NCI-H2171 treated with DMSO at 0.1 percent for 48 hours (cell line): ENCODE results near the gene ZYX.
"Not testable (repeated sequence)": the region's sequence is repeated elsewhere in the genome, so short reads cannot be mapped to it uniquely, and the experiment has no call there.

ENCODE experiments used
- DNase-seq: peaks from one replicate; lab custom pipeline; 2025; lab: John Stamatoyannopoulos, UW

Gene ZYX

GRCh38 chr7:143385891-143386781, 5.0 kb downstream of the ZYX start:
- no peak for DNase-seq

GRCh38 chr7:143387156-143387975, 6.2 kb downstream of the ZYX start:
- no peak for DNase-seq

- DNase-seq: no peak
These were observed 6.9 kb downstream of the ZYX start for GRCh38 chr7:143388051-143388450.

GRCh38 chr7:143388491-143389101, 7.5 kb downstream of the ZYX start:
- DNase-seq: no peak

- DNase-seq: no peak
These were observed 8.4 kb downstream of the ZYX start for GRCh38 chr7:143389316-143390103.

GRCh38 chr7:143390104-143390772, 9.1 kb downstream of the ZYX start:
- DNase-seq: no peak

GRCh38 chr7:143390773-143391317, 9.7 kb downstream of the ZYX start:
- no peak for DNase-seq

- DNase-seq: no peak
These were observed 10.6 kb downstream of the ZYX start for GRCh38 chr7:143391462-143392404.

- DNase-seq: not testable (repeated sequence)
These were observed 11.3 kb downstream of the ZYX start for GRCh38 chr7:143392427-143392826.

- DNase-seq: no peak
These were observed 11.7 kb downstream of the ZYX start for GRCh38 chr7:143392875-143393266.

GRCh38 chr7:143393267-143394041, 12.3 kb downstream of the ZYX start:
- DNase-seq: no peak

GRCh38 chr7:143394068-143394467, 12.9 kb downstream of the ZYX start:
- DNase-seq: no peak

GRCh38 chr7:143394777-143395176, 13.6 kb downstream of the ZYX start:
- no peak for DNase-seq

GRCh38 chr7:143395187-143396149, 14.3 kb downstream of the ZYX start:
- DNase-seq: no peak

GRCh38 chr7:143396182-143396581, 15.0 kb downstream of the ZYX start:
- DNase-seq: no peak

- no peak for DNase-seq
These were observed 15.7 kb downstream of the ZYX start for GRCh38 chr7:143396625-143397556.
